GM18498 (cell line): ENCODE data around the gene CCR5AS.
"Not testable (repeated sequence)": the region's sequence is repeated elsewhere in the genome, so short reads cannot be mapped to it uniquely, and the experiment has no call there.

Experiments used
- ATAC-seq: cut with Tn5 transposase; IDR thresholded peaks from one replicate; pipeline ENCODE4 v1.9.1; 2021; ENCODE audit warnings: mild to moderate bottlenecking, moderate library complexity; ENCODE audit not compliant: unreplicated experiment

CCR5AS gene

DNA sequence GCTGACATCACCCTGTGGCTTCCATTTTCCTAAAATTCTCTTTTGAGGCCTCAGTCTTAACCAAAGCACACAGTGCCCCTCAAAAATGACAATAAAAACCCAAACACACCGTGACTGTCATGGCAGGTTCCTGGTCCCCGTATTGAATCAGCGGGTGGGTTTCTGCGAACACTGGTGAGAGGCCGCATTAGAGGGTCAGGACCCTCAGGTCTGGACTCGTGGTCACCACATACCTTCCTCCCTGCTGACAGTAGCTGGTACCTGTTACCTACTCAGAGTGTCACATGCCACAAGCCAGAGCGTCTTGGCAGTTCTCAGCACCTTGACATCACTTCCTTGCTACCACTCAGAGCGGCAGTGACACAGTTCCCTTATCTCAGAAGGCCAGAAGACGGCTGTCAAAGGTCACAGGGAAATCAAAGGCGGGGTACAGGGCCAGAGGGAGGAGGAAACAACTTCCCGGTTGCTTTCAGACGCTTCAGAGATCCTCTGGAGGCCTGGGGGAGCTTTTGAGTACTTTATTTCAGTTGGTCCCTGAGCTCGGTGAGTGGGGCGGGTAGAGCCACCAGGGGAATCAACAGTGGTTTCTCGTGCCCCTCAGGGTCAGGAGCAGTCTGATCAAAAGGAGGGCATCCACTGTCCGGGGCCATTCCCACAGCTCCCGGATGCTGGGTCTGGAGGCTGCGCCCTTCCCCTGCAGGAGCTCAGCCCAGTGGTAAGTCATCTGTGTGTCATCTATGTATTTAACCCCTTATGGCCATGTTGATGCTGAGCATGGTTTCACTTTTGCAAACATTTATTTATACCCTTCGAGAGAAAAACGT, at the start of gene CCR5AS, which contains the start of gene CCRL2:
Gene CCR5AS, minus strand, starts transcription at position 279 of the 824 bp plus-strand sequence.
Gene CCRL2, plus strand, starts transcription at position 472 of the 824 bp plus-strand sequence. CDS start 821 bp downstream, outside the sequence.
- peak; percentile 46 for ATAC-seq

DNA sequence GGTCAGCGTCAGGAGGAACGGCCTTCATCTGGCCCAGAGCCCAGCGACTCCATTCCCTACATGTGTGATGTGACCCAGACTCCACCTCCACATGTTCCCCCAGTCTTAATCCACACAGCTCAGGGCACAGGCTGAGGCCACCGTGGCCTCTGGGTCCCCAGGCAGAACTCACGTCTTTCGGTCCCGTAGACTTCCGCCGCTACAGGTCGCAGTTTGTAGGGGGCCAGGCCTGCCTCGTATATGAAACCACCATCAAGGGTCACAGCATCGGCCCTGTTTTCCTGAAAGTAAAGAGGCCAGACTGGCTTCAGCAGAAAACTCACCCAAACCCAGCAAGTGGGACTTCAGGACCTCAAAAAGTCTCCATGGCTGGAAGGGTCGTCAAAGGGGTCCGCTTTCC, 49.3 kb upstream of the CCR5AS start:
- no peak for ATAC-seq

DNA sequence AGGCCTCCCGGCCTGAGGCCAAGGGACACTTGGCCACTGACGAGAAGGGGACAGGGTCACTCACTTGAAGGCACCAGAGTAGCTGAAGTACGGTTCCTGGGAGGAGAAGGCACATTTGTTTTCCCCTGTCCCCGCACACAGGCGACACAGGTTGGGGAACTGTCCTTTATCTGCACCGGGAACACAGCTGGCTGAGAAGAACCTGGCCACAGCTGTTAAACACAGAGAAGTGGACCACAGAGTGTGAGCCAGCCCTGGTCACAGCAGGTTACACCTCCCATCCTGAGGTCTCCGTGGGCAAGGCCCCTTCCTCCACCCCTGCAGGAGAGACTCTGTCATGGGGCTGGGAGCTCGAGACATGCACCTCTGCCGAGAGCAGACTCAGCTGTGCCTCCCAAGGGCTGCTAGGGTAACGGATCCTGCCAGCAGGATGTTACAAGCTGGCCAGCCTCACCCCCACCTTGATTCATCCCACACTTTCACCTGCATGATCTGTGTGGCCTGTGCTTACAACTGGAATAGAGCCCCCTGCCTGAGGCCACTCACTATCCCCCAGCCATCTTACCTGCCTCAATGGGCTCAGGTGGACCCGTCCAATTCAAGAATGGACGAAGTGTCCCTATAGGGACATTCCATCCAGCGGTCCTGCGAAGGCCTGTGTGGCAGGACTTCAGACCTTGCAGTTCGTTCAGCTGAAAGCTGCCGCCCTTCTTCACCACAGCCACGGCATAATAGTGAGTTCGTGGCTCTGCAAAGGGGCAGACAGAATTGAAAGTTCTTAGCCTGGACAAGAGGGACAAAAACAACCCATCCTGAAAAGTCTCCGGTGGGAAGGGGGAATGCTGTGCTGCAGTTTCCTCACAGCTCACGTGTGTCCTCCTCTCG, 48.6 kb upstream of the CCR5AS start:
- no peak for ATAC-seq

DNA sequence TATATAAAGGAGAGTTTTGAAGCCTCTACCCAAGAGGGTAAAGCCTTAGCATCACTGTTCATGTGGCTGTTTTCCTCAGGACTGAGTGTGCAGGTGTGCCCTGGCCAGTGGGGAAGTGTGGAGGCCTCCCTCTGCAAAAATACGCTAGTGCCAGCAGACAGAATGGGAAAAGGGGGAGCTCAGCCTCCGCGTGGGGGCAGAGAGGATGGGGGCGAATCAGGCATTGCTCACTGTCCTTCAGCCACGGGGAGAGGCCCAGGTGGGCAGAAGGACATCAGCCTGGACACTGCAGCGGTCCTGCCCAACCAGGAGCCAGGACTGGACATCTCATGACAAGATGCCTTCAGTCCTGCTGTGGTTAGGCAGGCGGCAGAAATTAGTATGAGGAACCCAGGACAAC, 47.7 kb upstream of the CCR5AS start:
- ATAC-seq = no peak

DNA sequence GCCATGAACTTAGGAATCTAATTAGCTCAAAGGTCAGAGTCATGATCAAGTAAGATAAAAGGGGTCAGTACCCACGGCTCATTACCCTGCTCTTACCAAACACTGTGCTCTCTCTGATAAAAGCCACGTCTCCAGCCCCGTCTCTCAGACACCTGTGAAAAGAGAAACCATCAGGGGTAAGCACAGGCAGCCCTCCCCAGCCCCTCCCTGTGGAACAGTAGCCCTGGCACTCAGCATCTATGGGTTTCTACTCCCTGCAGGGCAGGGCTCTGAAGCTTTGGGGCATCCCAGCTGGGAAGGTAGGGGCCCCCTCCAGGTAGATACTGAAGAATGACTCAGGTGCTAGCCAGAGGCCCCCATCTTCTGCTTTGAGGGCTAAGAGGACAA, 47.3 kb upstream of the CCR5AS start:
- ATAC-seq = no peak

DNA sequence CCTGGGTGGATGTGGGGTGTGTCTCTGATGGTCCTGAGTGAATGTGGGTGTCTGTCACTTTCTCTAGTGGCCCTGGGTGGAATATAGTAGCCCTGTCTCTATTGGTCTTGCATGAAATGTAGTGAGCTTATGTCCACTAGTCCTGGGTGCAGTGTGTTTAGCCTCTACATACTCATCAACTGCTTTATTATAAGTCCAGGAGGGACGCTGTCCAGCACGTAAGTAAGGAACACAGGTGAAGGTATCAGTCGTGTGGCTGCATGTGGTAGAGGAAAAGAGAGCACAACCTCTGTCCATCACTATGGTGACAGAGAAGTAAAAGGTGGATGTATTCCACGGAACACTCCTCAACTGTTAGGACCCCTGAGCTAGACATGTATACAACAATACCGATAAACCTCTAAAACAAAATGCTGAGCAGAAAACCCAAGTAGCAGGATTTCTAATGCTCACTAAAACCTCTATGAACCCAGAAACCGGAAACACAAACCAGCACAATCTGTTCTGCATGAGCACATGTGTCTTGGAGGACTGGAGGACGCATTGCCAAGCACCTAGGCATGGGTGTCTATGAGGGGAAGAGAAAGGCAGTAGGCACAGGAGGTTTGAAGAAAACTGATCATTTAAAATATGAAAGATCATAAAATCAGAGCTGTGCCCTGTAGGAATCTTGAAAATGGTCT, 46.8 kb upstream of the CCR5AS start:
- no peak for ATAC-seq

DNA sequence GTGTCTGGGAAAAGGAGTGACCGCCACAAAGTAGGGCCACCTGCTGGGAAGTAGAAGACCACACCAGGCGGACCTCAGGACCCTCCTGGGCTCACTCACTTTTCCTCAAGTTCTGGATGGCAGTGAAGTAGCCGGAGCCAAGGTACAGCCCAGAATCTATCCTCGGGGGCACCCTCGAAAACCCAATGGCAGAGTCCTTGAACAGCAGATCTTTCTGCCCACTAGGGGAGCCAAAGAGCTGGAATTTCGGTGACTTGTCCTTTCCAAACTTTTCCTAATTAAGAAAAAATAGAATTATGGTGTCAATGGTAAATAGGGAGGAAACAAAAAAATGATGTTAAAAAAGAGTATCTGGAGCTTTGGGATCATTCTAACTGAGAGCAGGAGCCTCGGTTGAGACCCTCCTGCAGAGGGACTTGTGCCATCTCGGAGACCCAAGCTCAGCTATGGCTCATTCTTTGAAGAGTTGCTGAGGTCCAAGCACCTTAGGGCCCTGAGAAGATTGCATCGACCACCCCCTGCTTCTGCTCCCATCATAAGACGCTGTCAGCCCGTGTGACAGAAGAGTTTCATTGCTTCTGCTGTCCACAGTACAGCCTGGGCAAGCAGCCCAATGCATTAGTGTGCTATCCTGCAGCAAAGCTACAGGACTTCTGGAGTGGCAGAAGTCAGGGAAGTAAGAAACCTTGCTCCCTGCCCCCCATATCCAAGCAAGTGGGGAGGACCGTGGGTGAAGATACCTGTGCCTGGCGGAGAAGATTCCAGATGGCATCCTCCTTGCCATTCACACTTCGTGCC, 43.1 kb upstream of the CCR5AS start:
- ATAC-seq = no peak

DNA sequence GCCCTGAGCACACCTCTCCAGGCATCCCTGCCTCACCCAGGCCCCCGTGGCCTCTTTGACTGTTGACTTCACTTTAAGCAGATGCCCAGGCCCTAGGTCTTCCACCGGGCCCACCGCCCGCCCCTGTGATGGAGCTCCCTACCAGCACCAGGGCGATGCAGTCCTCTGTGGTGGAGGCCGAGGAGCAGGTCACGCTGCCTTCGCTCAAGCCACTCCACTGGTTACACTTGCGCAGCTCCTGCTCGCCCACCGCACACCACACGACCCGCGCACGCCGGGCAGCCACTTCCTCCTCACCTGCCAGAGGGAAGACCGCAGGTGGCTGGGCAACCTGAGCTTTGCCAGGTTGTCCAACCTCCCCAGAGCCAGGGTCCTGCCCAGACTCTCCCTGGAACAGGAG, 41.9 kb upstream of the CCR5AS start:
- no peak for ATAC-seq

DNA sequence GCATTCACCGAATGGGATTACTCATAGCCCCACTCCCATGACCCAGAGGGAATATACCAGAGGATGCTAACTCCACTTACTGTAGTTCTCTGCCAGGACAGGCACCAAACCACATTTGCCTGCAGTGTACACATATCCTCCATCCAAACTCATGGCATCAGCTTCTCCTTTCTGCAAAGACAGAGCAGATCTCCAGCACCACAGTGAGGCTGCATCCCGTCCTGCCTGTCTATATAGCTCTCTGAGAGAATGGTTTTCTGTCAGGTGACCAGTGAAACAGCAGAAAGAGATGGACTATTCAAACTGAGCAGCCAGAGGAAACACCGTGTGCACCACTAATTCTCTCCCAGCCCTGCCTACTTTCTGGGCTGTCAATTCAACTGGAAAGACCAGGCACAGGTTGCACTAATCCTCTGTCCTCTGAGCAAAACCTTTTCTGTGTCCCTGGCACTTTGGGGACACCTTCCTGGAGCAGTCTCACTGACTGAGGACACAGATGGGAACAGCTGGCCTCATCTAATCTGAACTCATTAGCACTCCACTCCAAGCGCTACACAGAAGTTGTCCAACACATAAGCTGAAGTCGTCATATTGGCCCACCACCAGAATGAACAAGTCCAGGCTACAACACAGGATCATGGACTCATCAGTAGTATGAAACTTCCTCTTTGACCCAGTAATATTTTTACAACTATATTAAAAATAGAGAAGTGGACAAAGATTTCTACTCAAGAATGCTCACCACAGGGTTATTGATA, 40.5 kb upstream of the CCR5AS start:
- ATAC-seq = no peak

DNA sequence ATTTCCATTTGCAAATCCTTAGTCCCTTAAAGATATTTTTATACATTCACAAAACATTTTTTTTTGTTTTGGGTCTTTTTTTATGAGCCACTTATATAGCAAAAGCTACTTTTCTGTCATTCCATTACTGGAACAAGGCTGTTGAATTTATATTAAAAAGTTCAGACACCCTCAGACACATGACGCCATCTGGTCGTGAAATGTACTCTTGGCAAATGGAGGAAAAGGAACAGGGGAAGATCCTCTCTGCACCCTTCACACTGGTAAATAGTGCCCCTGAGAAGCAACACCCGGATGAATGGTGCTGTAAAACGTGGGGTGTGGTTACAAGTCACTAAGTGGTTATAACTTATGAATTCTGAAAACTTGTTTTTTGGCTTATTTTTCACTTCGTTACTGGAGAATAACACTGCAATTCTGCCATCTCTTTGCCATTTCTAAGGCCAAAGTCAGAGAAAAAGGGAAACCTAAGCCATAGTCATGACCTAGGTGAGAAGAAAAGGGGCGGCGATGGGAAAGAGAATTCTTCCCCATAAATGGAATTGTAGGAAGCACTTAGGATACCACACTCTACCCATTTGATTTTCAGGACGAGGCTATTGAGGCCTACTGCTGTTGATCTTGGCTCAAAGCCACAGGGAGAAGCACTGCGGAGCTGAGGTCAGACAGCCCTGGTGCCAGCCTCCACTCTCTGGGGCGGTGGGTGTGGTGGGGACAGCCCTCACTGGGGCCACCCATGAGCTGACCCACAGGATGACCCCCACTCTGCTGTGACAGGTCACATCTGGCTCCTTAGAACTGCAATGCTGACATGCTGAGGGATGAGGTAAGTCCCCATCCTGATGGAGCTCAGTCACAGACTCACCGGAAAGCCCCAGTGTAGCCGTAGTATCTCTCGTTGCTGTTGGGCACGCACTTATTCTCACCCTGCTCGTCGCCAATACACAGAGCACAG, 36.0 kb upstream of the CCR5AS start:
- no peak for ATAC-seq

DNA sequence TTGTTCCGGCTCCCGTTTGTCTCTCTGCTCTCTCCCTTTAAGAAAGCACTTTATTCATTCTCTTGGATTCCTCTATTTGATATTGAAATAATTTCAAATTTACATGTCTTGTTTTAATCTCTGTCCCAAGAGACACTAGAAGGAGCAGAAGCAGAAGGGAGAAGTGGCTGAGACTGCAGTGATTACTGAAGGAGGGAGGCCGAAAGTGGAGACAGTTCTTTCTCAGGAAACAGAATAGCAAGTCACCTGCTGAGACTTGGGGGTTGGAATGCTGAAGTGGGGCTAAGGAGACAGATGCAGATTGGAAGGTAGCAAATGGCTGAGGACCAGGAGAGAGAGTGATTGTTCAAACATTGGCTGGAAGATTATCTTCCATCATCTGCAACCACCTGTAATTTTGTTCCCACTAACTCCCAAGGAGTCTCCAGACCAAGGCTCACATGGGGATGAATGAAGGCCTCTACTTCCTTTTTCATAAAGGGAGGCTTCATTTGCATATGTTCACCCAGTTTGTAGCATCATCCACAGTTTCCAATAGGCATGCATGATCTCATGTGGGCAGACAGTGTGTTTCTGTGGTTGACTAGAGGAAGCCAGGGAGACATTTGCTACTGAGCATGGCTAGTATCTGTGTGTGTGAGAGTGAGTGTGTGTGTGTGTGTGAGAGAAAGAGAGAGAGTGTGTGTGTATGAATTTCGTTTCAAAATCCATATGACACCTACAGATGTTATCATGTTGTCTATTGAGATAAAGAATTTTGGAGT, 33.8 kb upstream of the CCR5AS start:
- ATAC-seq = peak; percentile 96

DNA sequence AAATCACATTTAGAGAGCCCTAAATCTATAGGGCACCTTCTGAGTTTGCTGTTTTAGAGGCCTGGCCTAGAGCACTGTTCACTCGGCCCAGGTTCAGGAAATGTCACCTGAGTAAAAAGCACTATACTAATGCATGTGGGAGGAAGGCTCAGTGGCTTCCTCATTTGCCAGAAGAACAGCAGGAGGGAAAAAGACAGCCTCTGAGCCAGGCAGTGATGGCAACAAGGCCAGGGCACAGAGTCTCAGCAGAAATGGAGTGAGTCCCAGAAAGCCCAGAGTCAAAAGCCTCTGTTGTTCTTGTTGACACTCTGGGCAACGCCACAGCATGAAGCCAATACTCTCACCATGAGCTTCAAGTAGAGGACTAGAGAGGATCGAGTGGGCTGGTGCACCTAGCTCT, 32.0 kb upstream of the CCR5AS start:
- no peak for ATAC-seq

DNA sequence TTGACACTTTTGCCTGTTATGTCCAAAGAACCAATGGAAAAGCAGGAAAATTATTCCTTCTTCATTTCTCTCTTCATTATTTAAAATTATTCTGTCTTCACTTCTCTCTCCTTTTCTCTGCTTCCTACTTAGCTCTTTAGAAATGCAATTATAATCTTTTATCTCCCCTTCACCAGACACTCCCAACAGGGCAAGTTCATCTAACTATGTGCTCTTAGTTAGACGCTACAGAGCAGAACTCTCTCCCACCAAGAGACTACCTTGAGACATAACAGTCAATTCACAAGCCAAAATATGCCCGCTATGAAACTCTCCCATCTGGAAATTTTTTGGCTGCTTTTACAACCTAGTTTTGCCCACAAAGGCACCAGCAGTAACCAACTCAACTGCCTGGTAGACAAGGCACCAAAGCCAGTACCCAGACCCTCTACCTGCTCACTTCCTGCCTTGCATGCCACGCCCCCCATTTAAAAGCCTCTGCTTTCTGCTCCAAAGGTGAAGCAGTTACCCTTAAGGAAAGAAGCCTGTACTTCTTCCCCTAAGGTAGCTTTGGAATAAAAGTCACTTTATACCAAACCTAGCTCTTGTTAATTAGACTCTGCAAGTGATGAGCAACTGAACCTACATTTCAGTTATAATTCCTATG, 28.3 kb upstream of the CCR5AS start:
- no peak for ATAC-seq

DNA sequence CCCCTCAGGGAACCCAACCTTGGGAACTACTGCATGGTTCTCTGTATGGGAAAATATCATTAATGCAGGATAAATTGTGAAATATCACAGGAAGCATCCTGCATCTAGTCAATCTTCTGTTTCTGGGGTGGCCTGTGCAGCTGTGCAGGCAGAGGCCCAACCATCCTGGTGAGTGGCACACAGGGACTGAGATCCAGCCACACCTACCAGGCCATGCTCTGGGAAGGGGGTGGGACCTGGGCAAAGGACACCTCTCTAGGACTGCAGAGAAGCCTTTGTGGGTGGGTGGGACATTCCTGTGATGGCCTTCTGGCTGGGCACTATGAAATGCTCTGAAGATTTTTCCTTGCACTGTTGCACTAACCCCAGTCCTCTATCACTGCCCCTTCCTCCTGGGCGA, 27.0 kb upstream of the CCR5AS start:
- ATAC-seq = no peak

DNA sequence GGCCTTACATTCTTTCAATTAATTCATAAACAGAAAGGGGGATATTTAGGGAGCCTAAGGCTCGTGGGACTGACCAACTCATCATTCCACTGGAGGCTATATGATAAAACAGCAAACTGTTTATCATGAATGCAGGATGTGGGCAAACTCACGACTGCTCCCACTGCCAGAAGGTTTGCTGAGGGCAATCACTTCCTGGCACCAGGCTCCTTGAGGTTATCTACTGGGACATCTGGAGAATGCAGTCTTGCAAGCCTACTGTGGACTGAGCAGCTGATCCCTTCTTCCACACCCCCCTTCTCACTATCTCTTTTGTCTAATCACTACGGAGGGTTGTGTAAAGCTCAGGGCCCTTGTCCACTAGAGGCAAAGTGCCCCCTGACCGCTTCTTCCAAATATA, 26.3 kb upstream of the CCR5AS start:
- ATAC-seq = not testable (repeated sequence)

DNA sequence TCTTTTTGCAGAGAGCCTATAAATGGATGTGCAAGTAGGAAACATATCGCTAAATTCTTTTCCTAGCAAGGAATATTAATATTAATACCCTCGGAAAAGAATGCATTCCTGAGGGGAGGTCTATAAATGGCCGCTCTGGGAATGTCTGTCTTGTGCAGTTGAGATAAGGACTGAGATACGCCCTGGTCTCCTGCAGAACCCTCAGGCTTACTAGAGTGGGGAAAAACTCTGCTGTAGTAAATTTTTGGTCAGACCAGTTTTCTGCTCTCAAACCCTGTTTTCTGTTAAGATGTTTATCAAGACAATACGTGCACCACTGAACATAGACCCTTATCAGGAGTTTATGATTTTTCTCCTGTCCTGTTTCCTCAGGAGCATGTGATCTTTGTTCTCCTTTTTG, 25.0 kb upstream of the CCR5AS start:
- ATAC-seq = not testable (repeated sequence)

DNA sequence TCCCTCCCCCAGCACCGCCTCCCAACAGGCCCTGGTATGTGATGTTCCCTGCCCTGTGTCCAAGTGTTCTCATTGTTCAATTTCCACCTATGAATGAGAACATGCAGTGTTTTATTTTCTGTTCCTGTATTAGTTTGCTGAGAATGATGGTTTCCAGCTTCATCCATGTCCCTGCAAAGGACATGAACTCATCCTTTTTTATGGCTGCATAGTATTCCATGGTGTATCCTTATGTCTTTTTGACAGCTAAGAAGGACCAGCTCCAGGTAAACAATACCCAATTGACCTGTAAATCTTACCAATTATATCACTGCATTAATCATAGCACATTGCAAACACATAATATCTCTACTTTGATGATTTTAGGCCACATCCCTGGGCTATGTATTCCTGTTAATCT, 24.0 kb upstream of the CCR5AS start:
- ATAC-seq = not testable (repeated sequence)
